ENCODE results near the gene SGCE.

- TF ChIP-seq CTCF (IDR thresholded peaks at IDR 0.05) (no peak), POLR2A (IDR thresholded peaks at IDR 0.05) (no peak)
Measured at GRCh38 chr7:94557215-94557614, 98.7 kb downstream of the SGCE start.

All from tibial nerve (tissue), 3 donors.